Neural progenitor cell (in vitro differentiated cells): Measurements from ENCODE around the gene DEDD.

Experiments
- CTCF ChIP-seq: fragments of 200-600 bp; sonication (generic); IDR thresholded peaks from 2 replicates; pipeline ENCODE4 v1.5.1; 2017; ENCODE audit warnings: antibody characterized with exemption, mild to moderate bottlenecking
- EZH2 ChIP-seq: fragments of 200-600 bp; sonication (generic); IDR thresholded peaks from 2 replicates; pipeline ENCODE4 v1.6.1; 2017; ENCODE audit warnings: antibody characterized with exemption, mild to moderate bottlenecking, moderate library complexity

DNA sequence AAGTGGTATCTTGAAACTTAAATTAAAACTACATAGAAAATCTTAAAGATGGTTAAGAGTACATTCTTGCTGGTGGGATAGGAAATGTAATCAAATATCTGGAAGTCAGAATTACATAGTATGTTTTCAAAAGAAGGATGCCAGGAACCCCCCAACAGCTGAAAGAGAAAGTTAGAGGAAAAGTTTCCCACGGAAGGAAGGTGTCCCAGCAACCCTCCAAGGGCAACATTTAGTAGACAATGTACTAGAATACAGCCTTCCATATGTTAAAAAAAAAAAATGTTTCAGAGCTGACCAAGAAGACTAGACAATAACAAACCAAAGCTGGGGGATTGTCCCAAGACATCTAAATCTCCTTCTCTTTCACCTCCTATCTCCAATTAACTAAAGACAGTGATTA is 2.2 kb downstream of the DEDD start:
- TF ChIP-seq CTCF (no peak), EZH2 (no peak)
